HT-29 (cell line): ENCODE measurements around the gene TMPRSS12. TPM values are rescaled to one million over a fixed set of nuclear protein-coding genes. Genes with fewer than 3 reads are reported as not detected.
"Not testable (repeated sequence)": the region's sequence is repeated elsewhere in the genome, so short reads cannot be mapped to it uniquely, and the experiment has no call there.

ENCODE experiments used
- DNase-seq: peaks from one replicate; pipeline ENCODE4 v3.0.0-alpha.2; 2015; ENCODE audit warnings: low spot score
- total RNA-seq: library from RNA; depleted of rRNA; stranded (reverse); fragments of >200 nt; shearing (Covaris generic); gene quantifications from 2 replicates; pipeline ENCODE4 v1.2.3, GENCODE V29; 2014

The TMPRSS12 gene
- total RNA-seq, 1 experiment from 2014 or later, result not detected

DNA sequence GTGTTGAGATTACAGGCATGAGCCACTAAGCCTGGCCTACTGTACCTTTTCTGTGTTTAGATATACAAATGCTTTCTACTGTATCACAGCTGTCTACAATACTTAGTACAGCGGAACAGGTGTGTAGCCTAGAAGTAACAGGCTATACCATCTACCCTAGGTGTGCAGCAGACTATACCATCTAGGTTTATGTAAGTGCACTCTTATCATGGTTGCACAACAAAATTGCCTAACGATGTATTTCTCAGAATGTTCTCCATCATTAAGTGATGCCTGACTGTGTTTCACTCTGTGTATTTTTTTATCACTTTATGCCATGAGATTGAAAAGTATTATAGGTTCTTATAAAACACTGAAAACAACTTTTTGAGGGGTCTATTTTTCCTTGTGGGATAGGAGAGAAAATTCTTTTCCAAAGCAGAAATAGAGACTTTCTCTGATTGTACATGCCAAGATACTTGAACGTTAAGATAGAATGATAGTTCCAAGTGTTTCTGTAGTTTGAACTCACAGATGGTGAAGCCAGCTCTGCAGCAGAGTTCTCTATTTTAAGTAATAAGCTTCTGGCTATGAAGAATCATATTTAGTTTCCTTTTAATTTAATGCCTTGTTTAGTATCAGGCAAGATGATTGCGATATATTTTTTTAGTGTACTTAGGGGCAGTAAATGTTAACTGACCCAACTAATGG is 17.0 kb downstream of the TMPRSS12 start:
- no peak for DNase-seq

DNA sequence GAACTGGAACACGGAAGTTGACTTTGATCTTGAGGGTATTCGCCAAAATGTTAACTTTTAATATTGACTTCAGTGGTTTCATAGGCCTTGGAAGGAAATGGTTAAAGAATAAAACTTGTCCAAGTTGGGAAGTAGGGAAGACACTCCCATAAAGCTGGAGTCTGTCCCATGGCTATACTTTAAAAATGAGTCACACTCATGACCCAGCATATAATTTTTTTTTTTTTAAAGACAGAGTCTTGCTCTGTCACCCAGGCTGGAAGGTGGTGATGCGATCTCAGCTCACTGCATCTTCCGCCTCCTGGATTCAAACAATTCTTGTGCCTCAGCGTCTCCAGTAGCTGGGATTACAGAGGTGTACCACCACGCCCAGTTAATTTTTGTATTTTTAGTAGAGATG is 19.6 kb downstream of the TMPRSS12 start:
- DNase-seq, result no peak

GRCh38 chr12:50865266-50865665 is 22.5 kb downstream of the TMPRSS12 start:
- no peak for DNase-seq

- DNase-seq, result not testable (repeated sequence)
These were observed 26.2 kb downstream of the TMPRSS12 start for GRCh38 chr12:50868881-50869280.

DNA sequence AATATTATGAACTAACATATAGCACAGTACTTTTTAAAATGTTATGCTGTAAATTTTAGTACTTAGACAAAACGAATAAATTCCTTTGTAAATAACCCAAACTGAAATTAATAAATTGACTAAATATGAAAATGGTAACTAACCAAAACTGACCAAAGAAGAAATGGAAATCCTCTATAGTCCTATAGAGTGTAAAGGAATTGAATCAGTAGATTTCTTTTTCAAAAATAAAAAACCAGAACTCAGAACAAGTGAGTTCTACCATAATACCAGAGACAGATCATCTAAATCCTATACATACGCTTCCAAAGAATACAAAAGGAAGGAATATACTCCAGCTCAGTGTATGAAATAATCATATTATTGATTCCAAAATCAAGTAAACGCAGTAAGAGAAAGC is 39.8 kb downstream of the TMPRSS12 start:
- DNase-seq, result no peak

DNA sequence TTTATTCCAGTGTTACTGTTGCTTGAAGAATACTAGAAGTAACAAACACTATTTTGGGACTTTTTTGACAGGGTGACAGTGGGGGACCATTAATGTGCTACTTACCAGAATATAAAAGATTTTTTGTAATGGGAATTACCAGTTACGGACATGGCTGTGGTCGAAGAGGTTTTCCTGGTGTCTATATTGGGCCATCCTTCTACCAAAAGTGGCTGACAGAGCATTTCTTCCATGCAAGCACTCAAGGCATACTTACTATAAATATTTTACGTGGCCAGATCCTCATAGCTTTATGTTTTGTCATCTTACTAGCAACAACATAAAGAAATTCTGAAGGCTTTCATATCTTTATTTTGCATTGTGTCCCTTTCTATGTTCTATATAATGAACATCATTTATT is 44.5 kb downstream of the TMPRSS12 start:
- DNase-seq, result no peak

GRCh38 chr12:50888666-50889065 is 45.9 kb downstream of the TMPRSS12 start:
- DNase-seq, result no peak

DNA sequence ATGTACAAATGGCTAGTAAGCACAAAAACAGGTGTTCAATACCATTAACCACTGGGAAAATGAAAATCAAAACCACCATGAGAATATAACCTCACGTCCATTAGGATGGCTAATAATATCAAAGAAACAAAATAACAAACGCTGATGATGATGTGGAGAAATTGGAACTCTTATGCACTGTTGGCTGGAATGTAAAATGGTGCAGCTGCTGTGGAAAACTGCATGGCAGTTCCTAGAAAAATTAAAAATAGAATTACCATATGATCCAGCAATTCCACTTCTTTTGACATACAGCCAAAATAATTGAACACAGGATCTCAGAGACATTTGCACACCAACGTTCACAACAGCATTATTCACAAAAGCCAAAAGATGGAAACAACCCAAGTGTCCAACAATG is 51.5 kb downstream of the TMPRSS12 start:
- DNase-seq, result no peak

- DNase-seq, result no peak
These were observed 59.0 kb downstream of the TMPRSS12 start for GRCh38 chr12:50901685-50902113.

DNA sequence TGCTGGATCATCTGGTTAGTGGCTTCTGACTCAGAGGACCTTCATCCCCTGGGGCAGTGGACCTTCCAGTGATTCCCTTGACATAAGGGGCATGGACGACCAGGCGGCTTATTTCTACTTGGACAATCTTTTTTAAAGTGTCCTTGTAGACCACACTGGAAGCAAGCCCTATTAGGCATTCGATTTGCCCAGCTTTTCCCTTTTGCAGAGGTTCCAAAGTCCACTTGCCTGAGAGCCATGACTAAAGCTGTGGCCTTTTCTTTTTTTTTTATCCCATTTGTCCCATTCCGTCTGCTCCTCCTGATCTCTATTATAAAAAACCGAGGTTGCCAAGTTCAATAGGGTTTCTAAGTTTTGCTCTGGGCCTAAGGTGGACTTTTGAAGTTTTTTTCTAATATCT is 65.8 kb downstream of the TMPRSS12 start:
- not testable (repeated sequence) for DNase-seq

DNA sequence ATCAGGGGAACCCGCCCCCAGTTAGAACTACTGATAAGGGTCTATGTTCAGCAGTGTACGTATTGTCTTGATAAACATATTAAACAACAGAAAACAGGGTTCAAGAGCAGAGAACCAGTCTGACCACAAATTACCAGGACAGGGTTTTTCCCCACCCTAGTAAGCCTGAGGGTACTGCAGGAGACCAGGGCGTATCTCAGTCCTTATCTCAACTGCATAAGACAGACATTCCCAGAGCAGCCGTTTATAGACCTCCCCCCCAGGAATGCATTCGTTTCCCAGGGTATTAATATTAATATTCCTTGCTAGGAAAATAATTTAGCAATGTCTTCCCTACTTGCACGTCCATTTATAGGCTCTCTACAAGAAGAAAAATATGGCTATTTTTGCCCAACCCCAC is 69.6 kb downstream of the TMPRSS12 start:
- DNase-seq, result not testable (repeated sequence)

DNA sequence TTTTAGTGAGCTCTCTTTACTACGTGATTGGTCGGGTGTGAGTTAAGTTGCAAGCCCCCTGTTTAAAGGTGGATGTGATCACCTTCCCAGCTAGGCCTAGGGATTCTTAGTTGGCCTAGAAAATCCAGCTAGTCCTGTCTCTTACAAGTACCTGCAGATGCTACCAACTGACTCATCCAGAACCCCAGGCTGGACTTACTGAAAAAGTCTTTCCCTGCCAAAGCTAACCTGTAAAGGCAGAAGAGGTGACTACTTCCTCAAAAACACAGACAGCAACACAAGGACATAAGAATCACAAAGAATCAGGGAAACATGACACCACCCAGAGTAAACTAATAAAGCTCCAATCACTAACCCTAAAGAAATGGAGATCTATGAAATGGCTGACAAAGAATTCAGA is 70.5 kb downstream of the TMPRSS12 start:
- no peak for DNase-seq

DNA sequence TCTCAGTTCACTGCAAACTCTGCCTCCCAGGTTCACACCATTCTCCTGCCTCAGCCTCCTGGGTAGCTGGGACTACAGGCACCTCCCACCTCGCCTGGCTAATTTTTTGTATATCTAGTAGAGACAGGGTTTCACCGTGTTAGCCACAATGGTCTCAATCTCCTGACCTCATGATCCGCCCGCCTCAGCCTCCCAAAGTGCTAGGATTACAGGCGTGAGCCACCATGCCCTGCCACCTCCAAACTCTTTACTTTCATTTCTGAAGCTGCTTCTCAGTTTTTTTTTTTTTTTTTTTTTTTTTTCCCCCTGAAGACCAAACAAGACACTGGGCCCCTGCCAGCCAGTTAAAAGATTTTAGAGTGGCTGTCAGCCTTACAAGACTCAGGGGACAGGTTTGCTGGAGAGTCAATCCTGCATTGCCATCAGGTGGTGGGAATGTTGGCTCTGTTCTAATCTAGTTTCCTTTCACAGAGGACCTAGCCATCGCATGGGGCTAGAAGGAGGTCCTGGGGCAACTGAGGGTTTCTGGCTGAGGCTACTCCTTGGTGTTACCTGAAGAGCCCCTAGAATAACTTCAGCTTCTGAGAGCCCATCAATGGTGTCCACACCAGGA is 72.3 kb downstream of the TMPRSS12 start:
- DNase-seq, result no peak

GRCh38 chr12:50916292-50916691 is 73.6 kb downstream of the TMPRSS12 start:
- DNase-seq, result no peak

DNA sequence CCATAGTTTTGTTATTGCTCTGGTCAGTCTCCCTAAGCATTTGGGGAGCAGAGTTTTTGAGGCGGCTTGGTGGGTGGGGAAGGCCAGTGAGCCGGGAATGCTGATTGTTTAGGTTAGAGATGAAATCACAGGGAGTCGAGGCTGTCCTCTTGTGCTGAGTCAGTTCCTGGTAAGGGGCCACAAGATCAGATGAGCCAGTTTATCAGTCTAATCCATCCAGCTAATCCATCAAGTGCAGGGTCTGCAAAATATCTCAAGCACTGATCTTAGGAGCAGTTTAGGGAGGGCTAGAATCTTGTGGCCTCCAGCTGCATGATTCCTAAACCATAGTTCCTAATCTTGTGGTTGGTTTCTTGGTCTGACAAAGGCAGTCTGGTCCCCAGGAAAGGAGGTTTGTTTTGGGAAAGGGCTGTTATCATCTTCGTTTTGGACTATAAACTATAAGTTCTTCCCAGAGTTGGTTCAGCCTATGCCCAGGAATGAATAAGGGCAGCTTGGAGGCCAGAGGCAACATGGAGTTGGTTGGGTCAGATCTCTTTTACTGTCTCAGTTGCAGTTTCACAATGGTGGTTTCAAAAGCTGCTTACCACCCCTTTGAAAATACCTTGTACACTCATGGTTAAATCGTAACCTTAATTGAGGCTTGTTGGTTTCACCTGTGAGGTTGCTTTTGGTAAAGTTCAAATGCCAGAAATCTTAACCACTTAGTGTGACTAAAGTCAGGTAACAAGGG is 76.0 kb downstream of the TMPRSS12 start:
- no peak for DNase-seq

GRCh38 chr12:50922820-50923219 is 80.1 kb downstream of the TMPRSS12 start:
- DNase-seq, result no peak

- DNase-seq, result no peak
These were observed 80.8 kb downstream of the TMPRSS12 start for GRCh38 chr12:50923361-50924130.

DNA sequence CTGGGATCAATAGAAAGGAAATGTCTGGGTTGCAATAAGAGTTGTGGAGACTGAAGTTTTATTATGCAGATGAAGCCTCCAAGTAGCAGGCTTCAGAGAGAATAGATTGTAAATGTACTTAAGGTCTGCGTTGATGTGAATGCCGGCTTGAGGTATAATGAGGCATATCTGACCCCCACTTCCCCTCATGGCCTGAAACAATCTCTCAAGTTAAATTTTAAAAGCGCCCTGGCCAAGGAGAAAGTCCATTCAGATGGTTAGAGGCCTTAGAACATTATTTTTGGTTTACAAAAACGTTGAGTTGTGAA is 81.4 kb downstream of the TMPRSS12 start:
- no peak for DNase-seq

DNA sequence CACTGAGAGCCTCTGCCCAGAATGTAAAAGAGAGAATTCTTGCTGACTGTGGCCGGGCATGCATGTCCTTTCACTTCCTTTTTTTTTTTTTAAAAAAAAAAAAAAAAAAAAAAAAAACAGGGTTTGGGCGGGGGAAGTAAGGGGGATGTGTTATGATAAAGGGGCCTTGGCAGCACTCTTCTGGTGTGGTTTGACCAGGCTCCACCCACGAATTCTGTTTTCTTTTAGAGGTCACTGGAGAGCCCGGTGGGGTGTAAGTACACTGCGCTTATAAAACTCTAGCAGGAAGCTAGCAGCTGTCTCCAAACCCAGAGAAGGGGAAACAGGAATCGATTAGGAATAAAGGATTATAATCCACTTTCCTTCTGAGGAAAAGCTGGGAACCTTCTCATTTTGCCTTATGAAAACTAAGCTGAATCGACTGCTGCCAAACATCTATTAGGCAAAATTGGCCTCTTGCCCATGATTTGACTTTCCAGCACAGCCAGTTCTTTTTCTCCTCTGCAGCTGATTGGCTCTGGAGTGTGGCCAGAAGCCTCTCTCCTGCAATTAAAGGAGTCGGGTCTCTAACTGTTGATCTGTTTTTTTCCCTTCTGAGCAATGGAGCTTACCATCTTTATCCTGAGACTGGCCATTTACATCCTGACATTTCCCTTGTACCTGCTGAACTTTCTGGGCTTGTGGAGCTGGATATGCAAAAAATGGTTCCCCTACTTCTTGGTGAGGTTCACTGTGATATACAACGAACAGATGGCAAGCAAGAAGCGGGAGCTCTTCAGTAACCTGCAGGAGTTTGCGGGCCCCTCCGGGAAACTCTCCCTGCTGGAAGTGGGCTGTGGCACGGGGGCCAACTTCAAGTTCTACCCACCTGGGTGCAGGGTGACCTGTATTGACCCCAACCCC is 82.0 kb downstream of the TMPRSS12 start:
- DNase-seq, result peak; percentile 78

- no peak for DNase-seq
These were observed 82.6 kb downstream of the TMPRSS12 start for GRCh38 chr12:50925342-50925651.

- no peak for DNase-seq
These were observed 83.2 kb downstream of the TMPRSS12 start for GRCh38 chr12:50925920-50926319.
